GM12891 (cell line): ENCODE measurements around the gene ADORA2B.
"Not testable (repeated sequence)": the region's sequence is repeated elsewhere in the genome, so short reads cannot be mapped to it uniquely, and the experiment has no call there.

Experiments
- POLR2A ChIP-seq: IDR thresholded peaks from 2 replicates; pipeline ENCODE4 v1.6.1; 2011; ENCODE audit warnings: low read depth, low read length, control low read depth
- POLR2AphosphoS5 ChIP-seq: IDR thresholded peaks from 2 replicates; pipeline ENCODE4 v1.6.1; 2011; ENCODE audit warnings: low read depth, low read length, control low read depth
- POU2F2 ChIP-seq: IDR thresholded peaks from 2 replicates; pipeline ENCODE4 v1.6.1; 2011; ENCODE audit warnings: low read depth, mild to moderate bottlenecking, control low read depth, low read length, moderate library complexity
- TAF1 ChIP-seq: IDR thresholded peaks from 2 replicates; pipeline ENCODE4 v1.6.1; 2011; ENCODE audit warnings: low read depth, low read length, control low read depth

- TF ChIP-seq POLR2A, POU2F2, POLR2AphosphoS5, TAF1: not testable (repeated sequence)
Measured at GRCh38 chr17:15911701-15912100, 33.2 kb upstream of the ADORA2B start.
